Measurements from ENCODE around the gene ANKH.

- TF ChIP-seq OSR1 (CRISPR knock-in tag; IDR thresholded peaks at IDR 0.05) (no peak), ESRRG (CRISPR knock-in tag; IDR thresholded peaks at IDR 0.05) (no peak), ZNF70 (CRISPR knock-in tag; IDR thresholded peaks at IDR 0.05) (no peak)
- TF ChIP-seq, protein P1, sequence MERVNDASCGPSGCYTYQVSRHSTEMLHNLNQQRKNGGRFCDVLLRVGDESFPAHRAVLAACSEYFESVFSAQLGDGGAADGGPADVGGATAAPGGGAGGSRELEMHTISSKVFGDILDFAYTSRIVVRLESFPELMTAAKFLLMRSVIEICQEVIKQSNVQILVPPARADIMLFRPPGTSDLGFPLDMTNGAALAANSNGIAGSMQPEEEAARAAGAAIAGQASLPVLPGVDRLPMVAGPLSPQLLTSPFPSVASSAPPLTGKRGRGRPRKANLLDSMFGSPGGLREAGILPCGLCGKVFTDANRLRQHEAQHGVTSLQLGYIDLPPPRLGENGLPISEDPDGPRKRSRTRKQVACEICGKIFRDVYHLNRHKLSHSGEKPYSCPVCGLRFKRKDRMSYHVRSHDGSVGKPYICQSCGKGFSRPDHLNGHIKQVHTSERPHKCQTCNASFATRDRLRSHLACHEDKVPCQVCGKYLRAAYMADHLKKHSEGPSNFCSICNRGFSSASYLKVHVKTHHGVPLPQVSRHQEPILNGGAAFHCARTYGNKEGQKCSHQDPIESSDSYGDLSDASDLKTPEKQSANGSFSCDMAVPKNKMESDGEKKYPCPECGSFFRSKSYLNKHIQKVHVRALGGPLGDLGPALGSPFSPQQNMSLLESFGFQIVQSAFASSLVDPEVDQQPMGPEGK (CRISPR knock-in tag; IDR thresholded peaks at IDR 0.05; ENCODE audit: borderline replicate concordance) = no peak
Measured at GRCh38 chr5:14655146-14655741, 216.3 kb downstream of the ANKH start.

All from SK-N-SH treated with all-trans-retinoic acid at 6 μM for 48 hours (cell line).